Neuron (in vitro differentiated cells): ENCODE results near the gene VWA8.
"Not testable (repeated sequence)": the region's sequence is repeated elsewhere in the genome, so short reads cannot be mapped to it uniquely, and the experiment has no call there.

Source experiments
- H2AFZ ChIP-seq: one replicate; pipeline ENCODE4 v1.6.1; 2013; ENCODE audit warnings: low read depth, mild to moderate bottlenecking, inconsistent platforms, low read length, moderate library complexity
- H3K27me3 ChIP-seq: one replicate; pipeline ENCODE4 v1.6.1; 2013; ENCODE audit warnings: low read length; ENCODE audit not compliant: insufficient read depth
- H3K36me3 ChIP-seq: one replicate; pipeline ENCODE4 v1.6.1; 2013; ENCODE audit warnings: low read length; ENCODE audit not compliant: insufficient read depth
- H3K4me1 ChIP-seq: one replicate; pipeline ENCODE4 v1.6.1; 2013; ENCODE audit warnings: low read length; ENCODE audit not compliant: insufficient read depth
- H3K4me3 ChIP-seq: 2 replicates; pipeline ENCODE4 v1.5.1; 2013; ENCODE audit warnings: mild to moderate bottlenecking, low read length, moderate library complexity
- H3K9me3 ChIP-seq: one replicate; pipeline ENCODE4 v1.6.1; 2013; ENCODE audit warnings: low read length

Gene VWA8

GRCh38 chr13:41548910-41549309, 412.0 kb downstream of the VWA8 start:
- Histone ChIP-seq H3K9me3 (peaks cover 1% of the 10 kb centered on the region), H3K4me1 (peaks cover 40% of the 10 kb centered on the region), H3K36me3 (no peaks in the 10 kb centered on the region), H2AFZ (no peak overlapping the region), H3K4me3 (no peak overlapping the region), H3K27me3 (no peaks in the 10 kb centered on the region)

GRCh38 chr13:41548031-41548430, 412.9 kb downstream of the VWA8 start:
- H3K36me3 ChIP-seq: no peaks in the 10 kb centered on the region
- H3K4me1 ChIP-seq: peaks cover 40% of the 10 kb centered on the region
- H3K9me3 ChIP-seq: peaks cover 3% of the 10 kb centered on the region
- no peak overlapping the region for H3K4me3 ChIP-seq
- H3K27me3 ChIP-seq: no peaks in the 10 kb centered on the region
- H2AFZ ChIP-seq: no peak overlapping the region

- Histone ChIP-seq H3K4me1 (peaks cover 40% of the 10 kb centered on the region), H3K9me3 (peaks cover 4% of the 10 kb centered on the region), H3K27me3 (no peaks in the 10 kb centered on the region), H3K4me3 (peak overlapping the region; percentile 1), H2AFZ (peak overlapping the region; percentile 44), H3K36me3 (no peaks in the 10 kb centered on the region)
These were observed 413.5 kb downstream of the VWA8 start for GRCh38 chr13:41547251-41548000.

- H3K4me3 ChIP-seq: peak overlapping the region; percentile 1
These were observed 414.3 kb downstream of the VWA8 start for GRCh38 chr13:41546372-41547190.

GRCh38 chr13:41545432-41545707, 415.5 kb downstream of the VWA8 start:
- Histone ChIP-seq H2AFZ (no peak overlapping the region), H3K36me3 (no peaks in the 10 kb centered on the region), H3K27me3 (no peaks in the 10 kb centered on the region), H3K4me1 (peaks cover 40% of the 10 kb centered on the region), H3K9me3 (peaks cover 4% of the 10 kb centered on the region), H3K4me3 (no peak overlapping the region)

More at GRCh38 chr13:41546372-41547190, 414.3 kb downstream of the VWA8 start:
- peaks cover 4% of the 10 kb centered on the region for H3K9me3 ChIP-seq
- H3K36me3 ChIP-seq: no peaks in the 10 kb centered on the region
- peak overlapping the region; percentile 44 for H2AFZ ChIP-seq
- H3K27me3 ChIP-seq: no peaks in the 10 kb centered on the region
- H3K4me1 ChIP-seq: peaks cover 40% of the 10 kb centered on the region

- Histone ChIP-seq H3K9me3 (peaks cover 4% of the 10 kb centered on the region), H3K36me3 (no peaks in the 10 kb centered on the region), H3K4me1 (peaks cover 28% of the 10 kb centered on the region), H3K4me3 (no peak overlapping the region), H3K27me3 (no peaks in the 10 kb centered on the region), H2AFZ (no peak overlapping the region)
These were observed 417.1 kb downstream of the VWA8 start for GRCh38 chr13:41543664-41544300.

- H3K4me3 ChIP-seq, H3K27me3 ChIP-seq, H3K36me3 ChIP-seq, H2AFZ ChIP-seq, H3K9me3 ChIP-seq: not testable (repeated sequence)
- H3K4me1 ChIP-seq: peaks cover 18% of the 10 kb centered on the region
These were observed 418.1 kb downstream of the VWA8 start for GRCh38 chr13:41542799-41543198.

GRCh38 chr13:41542281-41542680, 418.6 kb downstream of the VWA8 start:
- Histone ChIP-seq H3K4me3 (no peak overlapping the region), H3K27me3 (no peaks in the 10 kb centered on the region), H2AFZ (no peak overlapping the region), H3K36me3 (no peaks in the 10 kb centered on the region), H3K4me1 (peaks cover 13% of the 10 kb centered on the region), H3K9me3 (peaks cover 4% of the 10 kb centered on the region)

- H3K9me3 ChIP-seq: peaks cover 4% of the 10 kb centered on the region
- H3K4me1 ChIP-seq: peaks cover 3% of the 10 kb centered on the region
- no peaks in the 10 kb centered on the region for H3K27me3 ChIP-seq
- no peak overlapping the region for H3K4me3 ChIP-seq
- H3K36me3 ChIP-seq: no peaks in the 10 kb centered on the region
- H2AFZ ChIP-seq: no peak overlapping the region
These were observed 419.6 kb downstream of the VWA8 start for GRCh38 chr13:41541142-41541938.

GRCh38 chr13:41540240-41540639, 420.7 kb downstream of the VWA8 start:
- not testable (repeated sequence) for H3K27me3 ChIP-seq, H3K9me3 ChIP-seq, H3K4me1 ChIP-seq, H2AFZ ChIP-seq, H3K4me3 ChIP-seq, H3K36me3 ChIP-seq

GRCh38 chr13:41533266-41534052, 427.4 kb downstream of the VWA8 start:
- Histone ChIP-seq H3K27me3 (no peaks in the 10 kb centered on the region), H3K4me1 (no peaks in the 10 kb centered on the region), H3K36me3 (no peaks in the 10 kb centered on the region), H3K9me3 (no peaks in the 10 kb centered on the region), H2AFZ (no peak overlapping the region), H3K4me3 (no peak overlapping the region)

GRCh38 chr13:41528021-41528420, 432.9 kb downstream of the VWA8 start:
- Histone ChIP-seq H2AFZ (no peak overlapping the region), H3K4me3 (no peak overlapping the region), H3K36me3 (no peaks in the 10 kb centered on the region), H3K27me3 (no peaks in the 10 kb centered on the region), H3K4me1 (no peaks in the 10 kb centered on the region), H3K9me3 (no peaks in the 10 kb centered on the region)
